Measurements from ENCODE around the gene NFIB.

The NFIB gene

GRCh38 chr9:14246951-14247350 lies 67.0 kb downstream of the NFIB start:
- DNase-seq (ENCODE audit: low read depth in 2 of 2): no peak

GRCh38 chr9:14245901-14246525 lies 67.9 kb downstream of the NFIB start:
- peak; percentile 56 to 62 for DNase-seq (ENCODE audit: low read depth in 2 of 2)

- DNase-seq (ENCODE audit: low read depth in 2 of 2): no peak
Observed at GRCh38 chr9:14243514-14244042, 70.4 kb downstream of the NFIB start.

- no peak for DNase-seq (ENCODE audit: low read depth in 2 of 2)
Observed at GRCh38 chr9:14242150-14242805, 71.7 kb downstream of the NFIB start.

GRCh38 chr9:14240537-14240936 lies 73.4 kb downstream of the NFIB start:
- DNase-seq (ENCODE audit: low read depth in 2 of 2): no peak

- DNase-seq (ENCODE audit: low read depth in 2 of 2): no peak
Observed at GRCh38 chr9:14238518-14238917, 75.4 kb downstream of the NFIB start.

GRCh38 chr9:14238079-14238478 lies 75.9 kb downstream of the NFIB start:
- DNase-seq (ENCODE audit: low read depth in 2 of 2): no peak

GRCh38 chr9:14236591-14236990 lies 77.3 kb downstream of the NFIB start:
- DNase-seq (ENCODE audit: low read depth in 2 of 2): no peak

- DNase-seq (ENCODE audit: low read depth in 2 of 2): no peak
Observed at GRCh38 chr9:14232111-14232510, 81.8 kb downstream of the NFIB start.

- no peak for DNase-seq (ENCODE audit: low read depth in 2 of 2)
Observed at GRCh38 chr9:14231196-14231990, 82.5 kb downstream of the NFIB start.

GRCh38 chr9:14228602-14229001 lies 85.3 kb downstream of the NFIB start:
- no peak for DNase-seq (ENCODE audit: low read depth in 2 of 2)

GRCh38 chr9:14226855-14227532 lies 86.9 kb downstream of the NFIB start:
- DNase-seq (ENCODE audit: low read depth in 2 of 2): no peak

GRCh38 chr9:14223081-14223480 lies 90.9 kb downstream of the NFIB start:
- DNase-seq (ENCODE audit: low read depth in 2 of 2): no peak

- DNase-seq (ENCODE audit: low read depth in 2 of 2): no peak
Observed at GRCh38 chr9:14222149-14222835, 91.6 kb downstream of the NFIB start.

GRCh38 chr9:14221558-14221957 lies 92.4 kb downstream of the NFIB start:
- DNase-seq (ENCODE audit: low read depth in 2 of 2): no peak

- DNase-seq (ENCODE audit: low read depth in 2 of 2): no peak
Observed at GRCh38 chr9:14221119-14221518, 92.8 kb downstream of the NFIB start.

GRCh38 chr9:14220256-14220655 lies 93.7 kb downstream of the NFIB start:
- DNase-seq (ENCODE audit: low read depth in 2 of 2): no peak

GRCh38 chr9:14219850-14220249 lies 94.1 kb downstream of the NFIB start:
- DNase-seq (ENCODE audit: low read depth in 2 of 2): no peak

- DNase-seq (ENCODE audit: low read depth in 2 of 2): no peak
Observed at GRCh38 chr9:14218253-14218652, 95.7 kb downstream of the NFIB start.

- DNase-seq (ENCODE audit: low read depth in 2 of 2): no peak
Observed at GRCh38 chr9:14216612-14217194, 97.2 kb downstream of the NFIB start.

GRCh38 chr9:14215614-14216013 lies 98.3 kb downstream of the NFIB start:
- no peak for DNase-seq (ENCODE audit: low read depth in 2 of 2)

Measured in fibroblast of skin of left biceps (primary cell).